HFFc6 (cell line): ENCODE measurements around the gene NR3C1. TPM values are rescaled to one million over a fixed set of nuclear protein-coding genes. Genes with fewer than 3 reads are reported as not detected.
A peak's percentile ranks its signal among the peaks of the same experiment; 100 is the strongest.

ENCODE experiments used
- DNase-seq: peaks from one replicate; pipeline ENCODE4 v3.0.0-alpha.2; 2018
- H3K27ac Mint-ChIP-seq: 2 replicates; pipeline ENCODE4 v1.8.0; 2020; ENCODE audit warnings: mild to moderate bottlenecking, mixed read lengths
- H3K27me3 Mint-ChIP-seq: 2 replicates; pipeline ENCODE4 v1.8.0; 2021; ENCODE audit warnings: mild to moderate bottlenecking, moderate library complexity, mixed read lengths; ENCODE audit not compliant: insufficient read depth
- H3K36me3 Mint-ChIP-seq: 2 replicates; pipeline ENCODE4 v1.8.0; 2021; ENCODE audit warnings: low read depth, mixed read lengths
- H3K4me1 Mint-ChIP-seq: 2 replicates; pipeline ENCODE4 v1.8.0; 2020; ENCODE audit warnings: low read depth, mixed read lengths
- H3K4me3 Mint-ChIP-seq: 2 replicates; pipeline ENCODE4 v1.8.0; 2020; ENCODE audit warnings: mild to moderate bottlenecking, moderate library complexity, mixed read lengths
- H3K9me3 Mint-ChIP-seq: 2 replicates; pipeline ENCODE4 v1.8.0; 2020; ENCODE audit warnings: mild to moderate bottlenecking, mixed read lengths
- CTCF ChIP-seq: fragments of 200-600 bp; sonication (generic); IDR thresholded peaks from 2 replicates; pipeline ENCODE4 v1.5.0; 2021; ENCODE audit warnings: antibody characterized with exemption, mild to moderate bottlenecking
- total RNA-seq, 6 experiments: library from RNA; stranded (reverse); fragmentation: NEBNext Ultra II Directional; extraction: Animal tissue kit (Norgen Biotek cat#: 25700); gene quantifications; 2 replicates in 1 of 6; 3 replicates in 5 of 6; pipeline ENCODE4 v1.2.3, GENCODE V29; 2021

Gene NR3C1
- total RNA-seq, 6 experiments from 2014 or later, result 61.6 to 86.9 (median 71.5) TPM

GRCh38 chr5:143304836-143305475 lies 98.5 kb downstream of the NR3C1 start:
- Mint-ChIP-seq H3K27ac (peak overlapping the region; percentile 58), H3K27me3 (no peaks in the 10 kb centered on the region)
- no peak for TF ChIP-seq CTCF

GRCh38 chr5:143302341-143303045 lies 101.0 kb downstream of the NR3C1 start:
- Mint-ChIP-seq H3K36me3 (peaks cover 74% of the 10 kb centered on the region), H3K27ac (peak overlapping the region; percentile 61), H3K27me3 (no peaks in the 10 kb centered on the region), H3K4me1 (peaks cover 75% of the 10 kb centered on the region), H3K9me3 (no peaks in the 10 kb centered on the region), H3K4me3 (peak overlapping the region; percentile 54)
- no peak for TF ChIP-seq CTCF
- DNase-seq, result no peak

More at GRCh38 chr5:143304836-143305475, 98.5 kb downstream of the NR3C1 start:
- peaks cover 88% of the 10 kb centered on the region for H3K4me1 Mint-ChIP-seq
- peaks cover 87% of the 10 kb centered on the region for H3K36me3 Mint-ChIP-seq
- peak; percentile 51 for DNase-seq
- no peaks in the 10 kb centered on the region for H3K9me3 Mint-ChIP-seq
- peak overlapping the region; percentile 49 for H3K4me3 Mint-ChIP-seq

GRCh38 chr5:143297756-143298155 lies 105.7 kb downstream of the NR3C1 start:
- Mint-ChIP-seq H3K4me1 (peaks cover 38% of the 10 kb centered on the region), H3K4me3 (no peak overlapping the region), H3K27me3 (no peaks in the 10 kb centered on the region; the same call in 1 of the 2 replicates), H3K27ac (peak overlapping the region; percentile 1; the same call in 1 of the 2 replicates), H3K9me3 (no peaks in the 10 kb centered on the region), H3K36me3 (peaks cover 46% of the 10 kb centered on the region)
- DNase-seq, result no peak
- no peak for TF ChIP-seq CTCF

GRCh38 chr5:143290125-143290524 lies 113.4 kb downstream of the NR3C1 start:
- Mint-ChIP-seq H3K27ac (no peak overlapping the region), H3K36me3 (peaks cover 52% of the 10 kb centered on the region), H3K9me3 (no peaks in the 10 kb centered on the region), H3K4me1 (peaks cover 6% of the 10 kb centered on the region; the same call in 1 of the 2 replicates), H3K4me3 (no peak overlapping the region), H3K27me3 (no peaks in the 10 kb centered on the region; the same call in none of the 2 replicates)
- TF ChIP-seq CTCF, result no peak
- DNase-seq, result peak; percentile 6

- no peak for DNase-seq
- Mint-ChIP-seq H3K27ac (no peak overlapping the region), H3K4me1 (peaks cover 12% of the 10 kb centered on the region), H3K9me3 (no peaks in the 10 kb centered on the region), H3K36me3 (peaks cover 53% of the 10 kb centered on the region), H3K27me3 (no peaks in the 10 kb centered on the region; the same call in none of the 2 replicates), H3K4me3 (no peak overlapping the region)
- TF ChIP-seq CTCF, result no peak
Measured at GRCh38 chr5:143284521-143284920, 119.0 kb downstream of the NR3C1 start.
